HCT116 (cell line): ENCODE measurements around the gene STAB1. TPM values are rescaled to one million over a fixed set of nuclear protein-coding genes. Genes with fewer than 3 reads are reported as not detected.

Source experiments
- EGR1 ChIP-seq: IDR thresholded peaks from 2 replicates; pipeline ENCODE4 v1.6.1; 2012; ENCODE audit warnings: low read depth
- EZH2 ChIP-seq: fragments of 200-600 bp; sonication (generic); IDR thresholded peaks from 2 replicates; pipeline ENCODE4 v1.6.1; 2017; ENCODE audit warnings: antibody characterized with exemption, mixed run types
- EZH2phosphoT487 ChIP-seq: fragments of 200-600 bp; IDR thresholded peaks from 2 replicates; pipeline ENCODE4 v1.6.1; 2018; ENCODE audit warnings: antibody characterized with exemption, borderline replicate concordance
- JUND ChIP-seq: IDR thresholded peaks from 2 replicates; pipeline ENCODE4 v1.6.1; 2012
- RAD21 ChIP-seq: IDR thresholded peaks from 2 replicates; pipeline ENCODE4 v1.6.1; 2012; ENCODE audit warnings: low read depth, mild to moderate bottlenecking
- SIN3A ChIP-seq: IDR thresholded peaks from 2 replicates; pipeline ENCODE4 v1.6.1; 2012; ENCODE audit warnings: low read depth
- SP1 ChIP-seq: IDR thresholded peaks from 2 replicates; pipeline ENCODE4 v1.6.1; 2012; ENCODE audit warnings: low read depth
- SRF ChIP-seq: IDR thresholded peaks from 2 replicates; pipeline ENCODE4 v1.6.1; 2012; ENCODE audit warnings: low read depth
- TCF7L2 ChIP-seq: IDR thresholded peaks from 2 replicates; pipeline ENCODE4 v1.7.0; 2011; ENCODE audit warnings: borderline replicate concordance, inconsistent platforms; ENCODE audit not compliant: insufficient read depth, insufficient read length; ENCODE audit errors: extremely low read depth
- ZFX ChIP-seq: fragments of 450-650 bp; IDR thresholded peaks from 2 replicates; pipeline ENCODE4 v1.6.1; 2017
- total RNA-seq: library from RNA; stranded (reverse); gene quantifications from one replicate; pipeline ENCODE4 v1.2.1, GENCODE V29; 2021; ENCODE audit not compliant: unreplicated experiment
- TF ChIP-seq, protein P1 (sequence below): IDR thresholded peaks from 2 replicates; pipeline ENCODE4 v1.6.1; 2012; ENCODE audit warnings: low read depth
- TF ChIP-seq, protein P2 (sequence below): IDR thresholded peaks from 2 replicates; pipeline ENCODE4 v1.6.1; 2012

STAB1 gene
- total RNA-seq, 1 experiment from 2014 or later: 0.44 TPM

DNA sequence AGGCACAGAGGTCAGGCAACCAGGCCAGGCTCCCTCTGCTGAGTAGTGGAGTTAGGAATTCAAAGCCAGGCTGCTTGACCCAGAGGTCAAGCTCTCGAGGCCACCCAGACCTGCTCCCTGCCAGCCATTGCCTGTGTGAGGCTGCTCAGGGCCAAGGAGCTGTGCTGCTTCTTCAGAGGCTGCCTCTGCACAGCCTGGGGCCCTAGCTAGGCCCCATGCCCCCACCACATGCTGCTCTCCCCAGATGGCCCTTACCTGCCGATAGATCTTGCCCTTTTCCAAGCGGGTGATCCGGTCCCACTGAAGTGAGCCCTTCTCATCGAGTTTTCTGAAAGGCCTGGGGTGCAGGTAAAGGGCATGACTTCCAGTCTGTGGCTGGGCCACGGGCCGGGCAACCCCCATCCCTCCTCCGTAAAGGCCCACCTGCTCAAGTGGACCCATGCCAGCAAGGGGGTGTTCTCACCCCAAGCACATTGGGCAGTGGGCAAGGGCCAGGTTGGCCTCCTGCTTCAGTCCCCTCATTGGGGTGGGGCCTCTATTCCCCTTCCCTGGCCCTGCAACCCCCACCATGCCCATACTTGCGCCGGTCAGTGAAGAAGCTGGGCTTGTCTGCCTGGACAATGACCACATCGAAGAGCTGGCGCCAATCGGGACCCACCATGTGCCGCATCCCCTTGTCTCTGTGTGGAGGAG is 32.0 kb downstream of the STAB1 start (continued):
- TF ChIP-seq, protein P1, sequence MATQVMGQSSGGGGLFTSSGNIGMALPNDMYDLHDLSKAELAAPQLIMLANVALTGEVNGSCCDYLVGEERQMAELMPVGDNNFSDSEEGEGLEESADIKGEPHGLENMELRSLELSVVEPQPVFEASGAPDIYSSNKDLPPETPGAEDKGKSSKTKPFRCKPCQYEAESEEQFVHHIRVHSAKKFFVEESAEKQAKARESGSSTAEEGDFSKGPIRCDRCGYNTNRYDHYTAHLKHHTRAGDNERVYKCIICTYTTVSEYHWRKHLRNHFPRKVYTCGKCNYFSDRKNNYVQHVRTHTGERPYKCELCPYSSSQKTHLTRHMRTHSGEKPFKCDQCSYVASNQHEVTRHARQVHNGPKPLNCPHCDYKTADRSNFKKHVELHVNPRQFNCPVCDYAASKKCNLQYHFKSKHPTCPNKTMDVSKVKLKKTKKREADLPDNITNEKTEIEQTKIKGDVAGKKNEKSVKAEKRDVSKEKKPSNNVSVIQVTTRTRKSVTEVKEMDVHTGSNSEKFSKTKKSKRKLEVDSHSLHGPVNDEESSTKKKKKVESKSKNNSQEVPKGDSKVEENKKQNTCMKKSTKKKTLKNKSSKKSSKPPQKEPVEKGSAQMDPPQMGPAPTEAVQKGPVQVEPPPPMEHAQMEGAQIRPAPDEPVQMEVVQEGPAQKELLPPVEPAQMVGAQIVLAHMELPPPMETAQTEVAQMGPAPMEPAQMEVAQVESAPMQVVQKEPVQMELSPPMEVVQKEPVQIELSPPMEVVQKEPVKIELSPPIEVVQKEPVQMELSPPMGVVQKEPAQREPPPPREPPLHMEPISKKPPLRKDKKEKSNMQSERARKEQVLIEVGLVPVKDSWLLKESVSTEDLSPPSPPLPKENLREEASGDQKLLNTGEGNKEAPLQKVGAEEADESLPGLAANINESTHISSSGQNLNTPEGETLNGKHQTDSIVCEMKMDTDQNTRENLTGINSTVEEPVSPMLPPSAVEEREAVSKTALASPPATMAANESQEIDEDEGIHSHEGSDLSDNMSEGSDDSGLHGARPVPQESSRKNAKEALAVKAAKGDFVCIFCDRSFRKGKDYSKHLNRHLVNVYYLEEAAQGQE: no peak
- TF ChIP-seq SP1 (no peak), RAD21 (no peak), SRF (no peak), JUND (no peak), EZH2 (no peak), EGR1 (no peak), ZFX (no peak), SIN3A (no peak), TCF7L2 (no peak), EZH2phosphoT487 (no peak)
- TF ChIP-seq, protein P2, sequence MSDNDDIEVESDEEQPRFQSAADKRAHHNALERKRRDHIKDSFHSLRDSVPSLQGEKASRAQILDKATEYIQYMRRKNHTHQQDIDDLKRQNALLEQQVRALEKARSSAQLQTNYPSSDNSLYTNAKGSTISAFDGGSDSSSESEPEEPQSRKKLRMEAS: no peak
